ENCODE data around the gene SEZ6L. TPM values are rescaled to one million over a fixed set of nuclear protein-coding genes. Genes with fewer than 3 reads are reported as not detected.

Gene SEZ6L
- polyA plus RNA-seq, 4 donors = 0.17 to 0.39 (median 0.26) TPM

DNA sequence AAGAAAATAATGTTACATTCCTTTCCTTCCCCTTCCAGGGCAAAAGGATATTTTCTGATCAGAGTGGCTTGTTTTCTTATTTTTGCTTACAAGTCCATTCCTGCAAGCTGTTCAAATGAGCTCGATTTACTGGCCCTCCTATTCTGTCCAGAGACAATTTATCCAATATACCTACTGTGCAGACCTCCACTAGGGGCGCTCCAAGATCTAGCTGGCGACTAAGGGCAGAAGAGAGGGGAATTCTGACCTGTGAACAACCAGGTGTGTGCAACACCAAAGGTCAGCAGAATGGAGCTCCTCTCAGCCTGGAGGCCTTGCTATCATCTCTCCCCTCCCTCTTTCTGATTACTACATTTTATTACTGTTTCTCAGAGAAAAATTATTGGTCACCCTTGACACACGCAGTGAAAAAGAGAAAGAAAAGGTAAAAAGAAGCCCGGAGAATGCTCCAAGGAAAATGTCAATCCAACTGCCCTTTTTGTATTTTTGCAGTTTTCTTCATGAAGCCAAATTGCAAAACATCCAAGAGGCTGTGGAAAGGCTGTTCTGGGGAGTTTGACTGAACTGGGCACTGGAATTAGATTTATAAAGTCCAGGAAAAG lies 3.2 kb downstream of the SEZ6L start:
- DNase-seq (ENCODE audit: low read depth in 4 of 4, low spot score in 2 of 4) = no peak

DNA sequence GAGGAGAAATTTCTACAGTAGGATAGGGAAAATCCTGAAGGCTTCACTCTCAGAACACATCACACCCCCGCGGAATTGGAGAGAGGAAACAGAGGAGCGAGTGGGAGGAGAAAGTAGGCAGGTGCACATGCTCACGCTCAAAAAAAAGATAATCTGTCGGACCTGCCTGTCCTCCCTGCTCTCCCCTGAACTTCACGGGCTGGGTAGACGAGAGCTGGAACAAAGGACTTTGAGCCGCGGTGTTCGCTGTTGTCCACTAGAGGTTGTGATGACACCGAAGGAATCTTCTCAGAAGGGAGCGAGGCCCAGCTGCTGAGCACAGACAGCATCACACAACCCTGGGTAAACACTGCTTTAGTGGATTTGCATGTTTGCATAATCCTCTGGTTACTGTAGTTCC lies 5.0 kb downstream of the SEZ6L start:
- no peak for DNase-seq (ENCODE audit: low read depth in 4 of 4, low spot score in 2 of 4)

DNA sequence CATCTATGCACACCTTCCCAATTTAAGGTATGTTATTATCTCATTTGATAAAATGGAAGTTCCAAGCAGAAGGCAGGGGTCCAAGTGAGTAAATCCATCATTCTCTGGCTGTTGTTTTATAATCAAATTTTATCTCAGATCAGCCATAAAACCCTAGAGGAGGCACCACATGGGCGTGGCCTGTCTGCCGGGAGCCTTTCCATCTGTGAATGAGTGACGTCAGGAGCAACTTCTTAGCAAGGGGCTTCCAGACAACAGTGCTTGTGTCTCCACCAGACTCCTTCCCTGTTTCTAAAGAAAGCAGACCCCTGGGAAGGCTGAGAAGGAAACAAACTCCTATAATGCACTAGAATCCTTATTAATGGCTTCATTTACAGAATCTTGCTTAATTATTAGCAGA lies 13.5 kb downstream of the SEZ6L start:
- no peak for DNase-seq (ENCODE audit: low read depth in 4 of 4, low spot score in 2 of 4)

DNA sequence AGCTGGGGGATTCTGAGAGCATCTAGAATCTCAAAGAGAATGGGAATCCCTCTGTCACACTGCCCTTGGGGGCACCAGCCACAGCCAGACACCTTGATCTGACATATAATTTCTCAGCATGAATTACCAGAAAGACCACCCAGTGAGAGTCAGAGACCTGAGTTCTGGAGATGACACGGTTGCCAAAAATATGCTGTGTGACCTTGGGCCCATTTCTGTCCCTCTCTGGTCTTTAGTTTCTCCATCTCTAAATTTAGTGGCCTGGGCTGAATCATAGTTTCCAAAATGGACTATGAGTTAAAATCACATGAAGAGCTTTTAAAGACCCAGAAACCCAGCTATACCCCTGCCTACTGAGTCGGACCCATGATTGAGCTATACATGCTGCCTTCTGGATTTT lies 15.9 kb downstream of the SEZ6L start:
- no peak for DNase-seq (ENCODE audit: low read depth in 4 of 4, low spot score in 2 of 4)

DNA sequence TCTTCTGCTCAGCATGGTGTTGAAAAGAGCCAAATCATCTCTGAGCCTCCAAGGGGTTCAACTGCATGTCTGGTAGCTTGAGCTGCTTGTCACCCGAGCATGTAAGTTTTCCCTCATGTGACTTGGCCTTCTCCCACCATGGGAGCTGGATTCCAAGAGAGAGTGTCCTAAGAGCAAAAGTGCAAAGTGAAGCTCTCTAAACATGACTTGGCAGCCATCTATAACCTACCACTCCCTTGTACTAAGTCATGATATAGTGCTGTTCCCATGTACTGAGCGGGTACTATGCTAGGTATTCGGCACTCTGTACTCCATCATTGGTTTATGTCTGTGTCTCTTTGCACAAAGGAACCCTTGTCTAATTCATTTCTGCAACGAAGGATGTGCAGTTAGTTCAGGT lies 19.1 kb downstream of the SEZ6L start:
- DNase-seq (ENCODE audit: low read depth in 4 of 4, low spot score in 2 of 4) = no peak

DNA sequence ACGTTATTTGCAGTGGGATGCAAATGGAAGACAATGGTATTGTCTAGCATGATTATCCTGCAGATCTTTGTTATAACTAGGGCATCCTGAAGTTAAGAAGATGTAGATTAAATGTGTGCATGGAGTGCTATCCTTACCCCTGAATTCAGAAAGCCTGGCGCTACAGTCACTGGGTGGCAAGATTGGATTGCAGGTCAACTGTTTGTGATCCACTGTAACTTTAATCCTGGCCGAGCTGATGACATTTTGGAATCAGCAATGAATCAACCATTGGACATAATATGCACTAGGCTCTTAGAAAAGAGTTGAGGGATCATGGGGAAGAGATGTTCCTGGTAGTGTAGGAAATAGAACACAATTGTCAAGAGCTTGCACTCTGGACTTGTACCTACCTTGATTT lies 25.1 kb downstream of the SEZ6L start:
- DNase-seq (ENCODE audit: low read depth in 4 of 4, low spot score in 2 of 4) = no peak

DNA sequence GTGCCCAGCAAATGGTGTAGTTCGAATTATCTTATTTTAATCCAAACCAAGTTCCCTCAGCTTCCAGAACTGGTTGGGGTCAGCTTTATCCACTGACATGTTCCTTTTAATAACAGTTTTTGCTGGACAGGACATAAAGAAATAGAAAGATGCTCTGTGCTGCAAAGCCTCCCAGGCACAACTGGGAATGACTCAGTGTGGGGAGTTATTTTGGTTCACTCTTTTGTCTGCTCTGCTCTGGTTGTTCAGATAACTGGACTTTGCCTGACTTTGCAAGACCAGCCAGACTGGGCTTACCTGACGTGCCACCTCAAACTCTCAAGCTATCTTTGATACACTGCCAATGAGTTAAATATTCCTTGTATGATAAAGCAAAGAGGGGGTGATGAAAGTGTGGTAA lies 25.6 kb downstream of the SEZ6L start:
- no peak for DNase-seq (ENCODE audit: low read depth in 4 of 4, low spot score in 2 of 4)

DNA sequence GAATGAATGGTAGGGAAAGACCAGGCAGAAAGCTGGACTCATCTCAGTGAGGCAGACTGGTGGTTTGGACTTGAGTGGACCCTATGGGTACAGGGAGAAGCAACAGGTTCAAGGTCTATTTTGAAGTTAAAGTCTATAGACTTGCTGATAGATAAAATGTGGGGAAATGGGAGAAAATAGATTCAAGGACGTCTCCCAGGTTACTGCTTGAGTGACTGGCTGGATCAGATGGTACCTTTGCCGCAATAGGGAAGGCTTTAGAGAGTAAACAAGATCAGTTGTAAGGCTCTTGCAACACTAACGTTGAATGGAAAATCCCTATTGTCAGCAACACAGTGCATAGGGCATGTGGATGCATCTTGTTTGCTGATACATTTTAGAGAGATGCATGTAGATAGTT lies 27.4 kb downstream of the SEZ6L start:
- no peak for DNase-seq (ENCODE audit: low read depth in 4 of 4, low spot score in 2 of 4)

DNA sequence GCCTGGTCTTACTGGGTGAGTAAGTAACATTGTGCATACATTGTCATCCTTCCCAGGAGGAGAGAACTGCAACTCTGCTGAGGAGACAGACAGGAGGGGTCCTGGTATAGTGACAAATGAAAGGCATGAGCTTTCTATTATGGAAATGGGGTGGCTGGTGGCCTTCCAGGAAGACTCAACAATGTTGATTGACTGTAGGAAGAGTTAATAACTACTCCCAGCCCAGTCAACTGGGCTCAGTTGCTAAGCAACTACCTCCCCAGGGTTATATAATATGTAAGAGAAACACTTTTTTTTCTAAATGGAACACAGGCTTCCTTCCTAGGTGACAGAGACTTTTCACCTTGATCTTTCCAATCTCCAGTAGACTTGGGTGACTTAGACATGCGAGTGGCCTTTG lies 28.2 kb downstream of the SEZ6L start:
- DNase-seq (ENCODE audit: low read depth in 4 of 4, low spot score in 2 of 4) = no peak

DNA sequence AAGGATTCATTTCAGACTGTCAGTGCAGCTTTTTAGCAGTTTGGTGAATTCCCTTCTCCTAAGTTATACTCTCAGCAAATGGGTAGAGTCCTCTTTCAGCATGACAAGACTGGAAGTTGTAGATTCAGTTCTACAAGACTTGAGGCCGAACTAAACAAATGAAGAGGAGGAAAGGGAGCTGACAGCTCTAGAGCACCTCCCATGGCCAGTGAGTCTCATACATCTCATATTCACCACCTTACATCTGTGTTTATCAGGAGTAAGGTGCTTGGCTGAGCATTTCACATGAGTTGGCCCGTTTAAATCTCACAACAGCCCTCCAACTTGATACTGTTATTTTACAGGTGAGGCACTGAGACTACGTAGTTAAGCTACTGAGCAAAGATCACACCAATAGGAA lies 30.4 kb downstream of the SEZ6L start:
- no peak for DNase-seq (ENCODE audit: low read depth in 4 of 4, low spot score in 2 of 4)

DNA sequence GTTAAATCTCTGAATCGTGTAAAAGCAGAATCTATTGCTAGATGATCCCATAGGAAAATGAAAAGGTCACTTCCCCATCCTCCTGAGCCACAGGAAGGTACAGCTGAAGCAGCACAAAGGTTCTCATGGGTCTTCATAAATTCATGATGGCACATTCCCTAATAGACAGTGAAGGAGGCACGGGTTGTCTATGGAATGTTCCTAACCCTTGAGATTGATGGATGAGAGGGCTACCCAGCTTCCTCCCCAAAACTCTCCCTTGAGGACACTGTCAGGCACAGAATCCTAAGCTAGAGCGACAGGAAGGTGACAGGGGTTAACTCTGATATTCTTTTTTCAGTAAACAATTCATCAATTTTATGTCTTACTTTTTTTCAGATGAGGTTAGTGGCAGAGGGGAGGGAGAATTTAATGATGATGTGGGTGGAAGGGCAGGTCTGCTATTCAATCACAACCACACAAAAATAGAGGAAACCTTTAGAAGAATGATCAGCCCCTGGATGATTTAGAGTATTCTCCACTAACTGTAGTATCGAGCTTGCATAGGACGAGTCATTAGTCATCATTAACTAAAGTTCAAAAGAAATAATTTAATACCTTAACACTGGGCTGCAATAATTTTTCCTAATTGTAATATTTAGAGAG lies 33.1 kb downstream of the SEZ6L start:
- DNase-seq (ENCODE audit: low read depth in 4 of 4, low spot score in 2 of 4) = no peak

DNA sequence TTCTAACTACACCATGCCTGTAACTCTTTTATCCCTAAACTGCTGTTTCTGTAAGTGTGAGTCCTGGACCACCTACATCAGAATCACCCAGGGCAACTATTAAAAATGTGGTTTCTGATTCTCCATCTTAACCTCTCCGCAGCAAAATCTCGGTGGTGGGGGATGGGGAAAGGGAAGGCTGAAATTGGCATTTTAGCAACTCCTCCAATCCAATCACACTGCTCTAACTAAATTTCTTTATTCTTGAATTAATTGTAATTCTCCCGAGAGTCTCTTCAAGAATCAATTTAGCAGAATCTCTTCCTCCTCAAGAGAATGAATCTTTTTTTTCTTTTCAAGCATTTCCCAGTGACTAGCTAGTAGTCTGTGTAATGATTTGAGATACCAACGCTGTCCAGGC lies 36.2 kb downstream of the SEZ6L start:
- DNase-seq (ENCODE audit: low read depth in 4 of 4, low spot score in 2 of 4) = no peak

DNA sequence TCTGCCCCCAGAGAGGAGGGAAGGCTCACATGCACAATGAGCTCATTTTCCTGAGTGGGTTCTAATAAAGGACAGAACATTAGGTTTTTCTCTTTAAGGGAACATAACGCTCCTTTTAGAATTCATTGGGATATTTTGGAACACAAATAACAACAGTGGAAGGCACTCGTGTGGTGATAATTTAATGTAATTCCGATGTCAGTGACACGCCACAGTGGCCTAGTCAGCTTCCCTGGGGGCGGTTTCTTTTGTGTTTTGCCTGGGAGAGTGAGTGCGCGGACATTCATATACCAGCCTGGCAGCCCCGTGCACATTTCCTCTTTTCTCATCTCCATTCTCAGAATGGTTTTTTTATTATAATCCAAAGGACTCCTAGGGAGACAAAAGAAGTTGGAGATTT lies 41.1 kb downstream of the SEZ6L start:
- DNase-seq (ENCODE audit: low read depth in 4 of 4, low spot score in 2 of 4) = no peak

DNA sequence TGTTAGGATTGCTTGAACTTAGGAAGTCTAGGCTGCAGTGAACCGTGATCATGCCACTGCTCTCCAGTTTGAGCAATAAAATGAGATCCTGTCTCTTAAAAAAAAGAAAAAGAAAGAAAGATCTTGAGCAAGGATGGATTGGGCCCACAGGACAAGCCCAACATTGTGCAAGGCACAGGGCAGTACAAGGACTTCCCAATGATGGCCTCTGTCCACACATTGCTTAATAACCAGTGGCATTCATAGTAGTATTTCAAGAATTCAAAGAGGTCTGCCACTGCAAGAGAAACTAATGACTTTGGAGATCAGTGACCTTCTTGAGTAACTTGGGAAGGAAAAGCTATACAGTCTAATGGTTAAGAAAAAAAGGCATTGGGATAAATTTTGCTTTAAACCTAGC lies 44.6 kb downstream of the SEZ6L start:
- DNase-seq (ENCODE audit: low read depth in 4 of 4, low spot score in 2 of 4) = no peak

DNA sequence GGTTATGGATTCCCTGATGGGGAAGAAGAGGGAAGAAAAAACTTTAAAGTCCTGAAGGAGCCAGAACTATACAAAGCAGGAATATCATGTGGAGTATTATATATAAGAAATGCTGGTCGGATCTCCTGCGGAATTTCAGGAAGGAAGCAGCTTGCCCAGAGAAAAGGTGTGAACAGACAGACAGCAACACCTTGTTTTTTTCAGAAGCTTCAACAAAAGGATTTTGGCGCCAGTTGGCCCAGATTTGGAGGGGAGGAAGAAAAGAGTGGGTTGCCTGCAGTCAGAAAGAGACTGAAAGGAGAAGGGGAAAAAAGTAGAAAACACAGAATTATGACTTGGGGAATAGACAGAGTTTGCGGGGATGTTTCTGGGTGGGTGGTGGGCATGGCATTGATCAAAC lies 45.2 kb downstream of the SEZ6L start:
- DNase-seq (ENCODE audit: low read depth in 4 of 4, low spot score in 2 of 4) = no peak

DNA sequence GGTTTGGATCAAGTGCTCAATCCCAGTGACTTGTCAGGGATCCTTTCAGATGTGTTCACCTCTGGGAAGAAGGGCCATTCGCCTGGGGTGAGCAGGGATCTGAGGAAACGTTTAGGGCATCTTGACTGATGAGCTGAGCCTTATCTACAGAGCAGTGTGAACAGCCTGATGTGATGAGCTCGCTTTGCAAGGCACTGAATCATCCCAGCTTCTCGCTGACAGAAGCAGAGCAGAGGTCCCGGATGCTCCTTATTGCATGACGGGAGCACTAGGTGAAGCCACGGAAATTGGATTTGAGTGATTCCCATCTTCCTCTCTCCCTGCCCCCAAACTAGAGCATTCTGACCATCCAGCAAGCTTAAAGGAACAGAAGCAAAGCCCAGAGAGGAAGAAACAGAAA lies 46.5 kb downstream of the SEZ6L start:
- no peak for DNase-seq (ENCODE audit: low read depth in 4 of 4, low spot score in 2 of 4)

DNA sequence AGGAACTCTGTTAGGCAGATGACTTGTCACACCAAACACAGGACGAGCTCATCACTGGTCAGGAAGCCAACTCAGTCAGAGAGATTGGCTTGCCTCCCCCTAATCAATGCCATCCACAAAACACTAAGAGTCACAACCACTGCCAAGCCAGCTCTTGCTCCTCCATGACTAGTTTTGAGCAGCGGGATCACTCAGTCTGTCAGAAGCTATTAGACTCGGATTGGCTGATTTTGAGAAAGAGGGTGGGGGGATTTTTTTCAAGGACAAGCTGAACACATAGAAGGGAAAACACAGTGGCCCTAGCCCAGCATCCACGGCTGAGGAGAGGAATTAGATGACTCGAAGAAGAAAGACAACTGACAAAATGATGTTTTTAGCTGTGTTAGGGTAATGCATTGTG lies 55.9 kb downstream of the SEZ6L start:
- DNase-seq (ENCODE audit: low read depth in 4 of 4, low spot score in 2 of 4) = no peak

DNA sequence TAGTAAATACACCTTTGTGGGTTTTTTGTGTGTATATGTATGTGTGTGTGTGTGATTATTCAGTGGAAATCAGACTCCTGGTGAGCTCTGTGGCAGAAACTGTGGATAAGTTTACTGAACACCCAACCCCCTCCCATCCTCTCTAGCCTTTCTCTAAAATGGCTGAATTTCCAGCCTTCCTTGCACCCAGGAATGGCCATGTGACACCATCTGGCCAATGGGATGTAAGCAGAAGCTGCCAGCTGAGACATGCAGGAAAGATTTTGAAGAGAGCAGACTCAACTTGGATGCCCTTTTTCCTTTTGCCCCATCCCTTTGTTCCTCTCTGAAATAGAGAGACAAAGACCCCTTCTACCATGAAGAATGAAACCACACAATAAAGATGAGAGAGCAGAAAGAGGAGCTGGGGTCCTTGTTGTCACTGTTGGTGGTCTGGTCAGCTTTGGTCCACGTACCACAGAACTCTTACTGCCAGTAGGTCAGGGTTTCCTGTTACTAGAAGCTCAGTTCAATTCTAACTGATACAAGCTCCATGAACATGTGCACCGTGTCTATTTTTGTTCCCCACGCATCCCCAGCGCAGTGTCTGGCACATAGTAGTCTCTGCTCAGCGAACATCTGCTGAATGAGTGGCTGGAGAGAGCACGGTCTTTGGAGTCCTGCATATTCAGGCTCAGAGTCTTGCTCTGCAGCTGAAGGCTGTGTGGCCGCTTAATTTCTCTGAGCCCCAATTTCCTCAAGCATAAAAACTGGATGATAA lies 57.5 kb downstream of the SEZ6L start:
- no peak for DNase-seq (ENCODE audit: low read depth in 4 of 4, low spot score in 2 of 4)

DNA sequence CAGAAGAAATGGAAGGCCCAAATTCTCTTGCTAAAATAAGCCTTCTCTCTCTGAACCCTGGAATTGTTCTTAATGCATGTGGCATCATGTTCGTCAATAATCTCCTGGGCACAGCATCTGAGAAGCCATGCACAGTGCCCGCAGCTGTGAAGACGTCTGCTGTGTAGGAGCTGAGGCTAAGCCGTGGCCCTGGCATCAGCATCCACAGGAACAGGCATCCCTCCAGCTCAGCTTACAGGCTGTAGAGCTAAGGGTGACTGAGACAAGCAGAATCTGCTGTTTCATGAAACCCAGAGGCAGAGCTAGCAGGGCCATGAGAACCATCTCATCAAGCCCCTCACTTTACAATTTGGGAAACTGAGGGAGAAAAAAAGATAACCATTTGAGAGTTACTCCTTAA lies 60.6 kb downstream of the SEZ6L start:
- no peak for DNase-seq (ENCODE audit: low read depth in 4 of 4, low spot score in 2 of 4)

DNA sequence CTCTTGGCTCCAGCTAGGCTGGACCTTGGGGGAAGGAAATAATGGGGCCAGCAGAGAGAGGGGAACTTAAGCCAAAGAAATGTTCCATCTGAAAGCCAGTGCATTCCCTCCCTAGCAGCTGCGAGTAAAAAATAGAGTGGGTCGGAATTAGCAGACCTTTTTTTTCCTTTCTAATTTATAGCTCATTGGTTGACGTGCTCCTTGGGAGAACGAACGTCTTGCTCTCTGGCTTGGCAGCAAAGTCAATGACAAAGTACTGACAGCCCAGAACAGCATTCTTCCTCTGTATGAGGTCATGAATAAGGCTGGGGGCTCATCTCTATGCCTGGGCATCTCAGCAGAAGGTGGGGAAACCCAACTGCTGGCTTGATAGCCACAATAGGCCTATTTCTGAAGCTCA lies 65.0 kb downstream of the SEZ6L start:
- no peak for DNase-seq (ENCODE audit: low read depth in 4 of 4, low spot score in 2 of 4)

DNA sequence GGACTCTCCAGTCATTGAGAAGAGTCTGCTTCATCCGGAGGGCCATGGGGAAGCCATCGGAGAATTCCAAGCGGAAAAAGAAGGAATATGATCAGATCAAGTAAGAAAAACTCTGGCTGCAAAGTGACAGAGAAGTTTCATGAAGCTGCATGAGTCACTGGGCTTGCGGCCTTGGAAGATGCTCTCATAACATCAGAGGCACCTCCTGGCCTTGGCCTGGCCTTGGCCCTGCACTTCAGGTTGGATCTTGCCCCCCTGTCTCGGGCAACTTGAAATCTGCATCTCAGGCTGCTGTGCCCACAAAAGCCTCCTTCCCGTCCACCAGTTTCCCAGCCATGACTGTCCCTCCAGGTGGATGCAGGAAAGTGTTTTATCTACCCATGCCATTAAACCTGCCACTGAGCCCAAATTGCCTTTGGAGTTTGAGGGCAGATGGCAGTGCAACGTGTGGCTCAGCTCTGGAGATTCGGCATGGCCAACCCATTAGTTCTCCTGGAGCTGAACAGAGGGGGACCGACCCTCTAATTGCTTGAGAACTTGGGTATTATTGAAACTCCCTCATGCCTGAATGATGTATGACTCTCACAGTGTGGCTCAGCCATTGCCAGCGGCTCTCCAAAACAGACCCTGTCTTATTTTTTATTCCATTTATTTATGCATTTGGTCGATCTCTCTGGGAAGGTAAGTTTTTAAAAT lies 66.7 kb downstream of the SEZ6L start:
- no peak for DNase-seq (ENCODE audit: low read depth in 4 of 4, low spot score in 2 of 4)

DNA sequence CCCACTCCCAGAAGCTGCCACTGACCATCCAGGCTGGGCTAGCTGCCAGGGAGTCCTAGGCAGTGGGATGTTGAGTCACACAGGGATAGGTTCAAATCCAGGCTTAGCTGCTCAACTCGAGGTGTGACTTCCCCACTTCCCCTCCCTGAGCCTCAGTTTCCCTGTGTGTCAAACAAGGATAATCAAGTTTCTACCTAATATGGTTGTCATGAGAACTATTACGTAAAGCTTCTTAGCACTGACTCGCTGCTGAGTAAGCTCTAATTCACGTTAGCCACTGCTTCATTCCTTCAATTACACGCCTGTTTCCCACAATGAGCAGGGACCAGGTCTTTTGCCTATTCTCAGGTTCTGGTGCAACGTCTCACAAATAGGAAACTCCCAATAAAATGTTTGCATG lies 67.7 kb downstream of the SEZ6L start:
- no peak for DNase-seq (ENCODE audit: low read depth in 4 of 4, low spot score in 2 of 4)
